ENCODE results near the gene GAS2L3.
"Not testable (repeated sequence)": the region's sequence is repeated elsewhere in the genome, so short reads cannot be mapped to it uniquely, and the experiment has no call there.

The GAS2L3 gene

GRCh38 chr12:100574187-100575074 lies 947 bp downstream of the GAS2L3 start:
- no peak for DNase-seq (ENCODE audit: low spot score)

- DNase-seq (ENCODE audit: low spot score): no peak
Observed at GRCh38 chr12:100576331-100577036, 3.0 kb downstream of the GAS2L3 start.

GRCh38 chr12:100578923-100579322 lies 5.4 kb downstream of the GAS2L3 start:
- no peak for DNase-seq (ENCODE audit: low spot score)

DNA sequence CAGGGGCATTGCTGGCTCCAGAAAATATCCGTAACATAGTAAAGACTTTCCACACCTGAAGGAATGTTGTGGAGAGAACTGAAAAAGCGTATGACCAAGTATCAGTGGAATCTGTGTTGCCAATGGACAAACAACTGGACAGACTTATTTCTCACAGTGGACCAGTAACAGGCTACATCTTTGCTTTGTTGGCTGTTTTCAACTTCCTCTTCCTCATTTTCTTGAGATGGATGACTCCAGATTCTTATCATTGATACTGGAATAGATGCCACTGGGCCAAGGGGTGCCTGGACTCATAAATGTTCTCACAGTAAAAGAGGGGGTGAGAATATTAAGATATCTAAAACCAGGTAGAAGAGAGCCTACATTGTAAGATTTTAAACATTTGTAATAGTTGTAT lies 6.4 kb downstream of the GAS2L3 start:
- no peak for DNase-seq (ENCODE audit: low spot score)

DNA sequence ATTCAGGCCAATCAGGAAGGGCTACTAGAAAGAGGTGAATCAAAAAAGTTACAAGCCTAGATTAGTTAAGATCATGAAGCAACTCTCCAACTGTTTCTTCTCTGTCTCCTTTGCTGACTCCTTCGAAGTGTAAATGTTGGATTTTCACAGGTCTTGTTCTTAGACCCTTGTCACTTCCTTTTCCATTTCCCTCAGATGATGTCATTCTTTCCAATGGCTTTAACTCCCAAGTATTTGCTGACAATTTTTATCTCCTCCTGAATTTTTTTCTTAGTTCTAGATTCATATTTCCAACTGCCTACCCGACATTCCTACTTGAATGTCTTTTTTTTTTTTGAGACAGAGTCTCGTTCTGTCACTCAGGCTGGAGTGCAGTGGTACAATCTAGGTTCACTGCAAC lies 10.8 kb downstream of the GAS2L3 start:
- DNase-seq (ENCODE audit: low spot score): no peak

DNA sequence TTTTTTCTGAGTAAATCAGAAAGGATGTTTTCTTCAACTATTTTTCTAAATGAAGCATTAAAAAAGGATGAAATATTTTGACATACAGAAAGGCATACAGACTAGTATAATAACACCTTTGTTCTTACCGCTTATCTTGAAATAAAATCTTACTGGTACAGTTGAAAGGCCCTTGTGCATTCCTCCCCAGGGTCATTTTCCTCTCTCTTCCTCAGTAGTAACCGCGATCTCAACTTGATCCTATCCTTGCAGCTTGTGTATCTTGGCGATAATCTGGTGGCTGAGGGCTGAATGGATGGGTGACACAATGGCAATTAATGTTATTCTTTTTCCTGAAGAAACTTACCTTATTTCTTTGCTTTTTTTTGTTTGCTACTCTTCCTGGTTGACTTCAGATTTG lies 18.5 kb downstream of the GAS2L3 start:
- DNase-seq (ENCODE audit: low spot score): no peak

GRCh38 chr12:100593490-100593889 lies 20.0 kb downstream of the GAS2L3 start:
- no peak for DNase-seq (ENCODE audit: low spot score)

GRCh38 chr12:100601626-100602025 lies 28.1 kb downstream of the GAS2L3 start:
- no peak for DNase-seq (ENCODE audit: low spot score)

- not testable (repeated sequence) for DNase-seq (ENCODE audit: low spot score)
Observed at GRCh38 chr12:100602997-100603396, 29.5 kb downstream of the GAS2L3 start.

DNA sequence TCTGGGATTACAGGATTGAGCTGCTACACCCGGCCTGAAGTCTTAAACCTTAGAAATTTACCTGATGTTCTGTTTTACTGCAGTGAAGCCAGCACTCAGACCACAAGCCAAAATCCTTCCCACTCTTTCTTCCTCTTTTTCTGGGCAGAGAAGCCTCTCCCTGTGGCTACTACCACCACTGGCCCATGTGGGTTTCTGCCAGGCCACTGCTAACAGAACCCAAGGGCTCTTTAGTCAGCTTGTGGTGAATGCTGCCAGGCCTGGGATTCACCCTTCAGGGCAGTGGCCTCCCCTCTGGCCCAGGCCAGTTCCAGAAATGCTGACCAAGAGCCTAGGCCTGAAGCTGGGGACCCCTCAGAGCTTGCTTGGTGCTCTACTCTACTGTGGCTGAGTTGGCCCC lies 35.3 kb downstream of the GAS2L3 start:
- DNase-seq (ENCODE audit: low spot score): peak; percentile 6

DNA sequence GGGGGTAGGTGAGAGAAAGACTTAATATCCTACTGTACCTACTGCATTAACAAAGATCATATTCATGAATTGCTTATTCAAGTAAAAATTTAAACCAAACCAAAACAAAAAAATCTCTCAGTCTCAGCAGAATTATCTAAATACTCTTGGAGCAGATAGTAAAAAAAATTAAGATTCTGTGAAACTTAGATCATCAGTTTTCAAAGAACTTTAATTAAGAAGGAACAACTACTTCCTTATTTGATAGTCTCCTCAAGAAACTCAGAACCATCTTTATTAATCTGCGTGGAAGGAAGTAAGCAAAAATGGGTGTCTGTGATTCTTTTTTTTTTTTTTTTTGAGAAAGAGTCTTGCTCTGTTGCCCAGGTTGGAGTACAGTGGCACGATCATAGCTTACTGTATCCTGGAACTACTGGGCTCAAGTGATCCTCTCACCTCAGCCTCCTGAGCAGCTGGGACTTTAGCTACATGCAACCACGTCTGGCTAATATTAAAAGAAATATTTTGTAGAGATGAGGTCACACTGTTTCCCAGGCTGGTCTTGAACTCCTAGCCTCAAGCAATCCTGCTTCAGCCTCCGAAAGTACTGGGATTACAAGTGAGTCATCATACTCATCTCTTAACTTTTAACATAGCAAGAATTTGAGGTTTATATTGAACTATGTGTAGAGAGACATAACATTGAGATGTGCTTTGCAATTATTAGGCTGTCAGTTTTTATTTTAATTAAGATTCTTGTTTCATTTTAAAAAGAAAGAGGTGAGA lies 37.4 kb downstream of the GAS2L3 start:
- DNase-seq (ENCODE audit: low spot score): no peak

DNA sequence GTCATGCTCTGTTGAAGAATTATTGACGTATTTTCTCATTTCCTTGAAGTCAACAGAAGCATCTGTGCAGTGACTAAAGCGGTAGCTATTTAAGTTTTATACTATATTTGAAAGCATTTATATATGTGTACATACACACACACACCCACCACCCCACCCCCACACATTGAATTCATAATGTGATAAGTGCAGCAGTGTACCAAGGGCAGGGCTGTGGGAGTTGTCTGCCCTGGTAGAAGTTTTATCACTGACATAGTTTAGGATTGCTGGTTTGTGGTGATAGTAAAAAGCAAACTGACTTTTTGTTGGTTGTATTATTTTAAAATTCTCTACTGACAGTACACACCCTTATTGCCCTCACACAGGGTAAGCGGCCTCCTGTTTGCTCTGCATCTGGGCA lies 39.1 kb downstream of the GAS2L3 start:
- no peak for DNase-seq (ENCODE audit: low spot score)

GRCh38 chr12:100624571-100624970 lies 51.1 kb downstream of the GAS2L3 start:
- DNase-seq (ENCODE audit: low spot score): no peak

- no peak for DNase-seq (ENCODE audit: low spot score)
Observed at GRCh38 chr12:100632445-100632892, 59.0 kb downstream of the GAS2L3 start.

DNA sequence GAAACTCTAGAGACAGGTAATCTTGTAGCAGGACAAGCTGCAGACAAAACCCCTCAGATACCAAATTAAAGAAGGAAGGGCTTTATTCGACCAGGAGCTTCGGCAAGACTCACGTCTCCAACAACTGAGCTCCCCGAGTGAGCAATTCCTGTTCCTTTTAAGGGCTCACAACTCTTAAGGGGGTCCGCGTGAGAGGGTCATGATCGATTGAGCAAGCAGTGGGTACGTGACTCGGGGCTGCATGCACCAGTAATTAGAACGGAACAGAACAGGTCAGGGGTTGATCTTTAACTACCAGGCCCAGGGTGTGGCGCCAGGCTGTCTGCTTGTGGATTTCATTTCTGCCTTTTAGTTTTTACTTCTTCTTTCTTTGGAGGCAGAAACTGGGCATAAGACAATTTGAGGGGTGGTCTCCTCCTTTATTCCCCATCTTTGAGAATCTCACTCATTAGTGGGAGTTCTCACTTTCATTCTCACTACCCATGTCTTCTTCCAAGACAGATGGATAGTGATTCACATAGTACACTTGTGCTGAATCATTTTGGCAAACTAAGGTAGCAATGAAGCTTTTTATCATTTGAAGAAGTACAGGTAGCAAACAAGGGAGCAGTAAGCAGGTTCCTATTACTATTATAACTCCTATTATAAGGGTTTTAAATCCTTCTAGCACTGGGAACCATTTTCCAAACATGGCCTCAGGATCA lies 59.8 kb downstream of the GAS2L3 start:
- DNase-seq (ENCODE audit: low spot score): not testable (repeated sequence)

DNA sequence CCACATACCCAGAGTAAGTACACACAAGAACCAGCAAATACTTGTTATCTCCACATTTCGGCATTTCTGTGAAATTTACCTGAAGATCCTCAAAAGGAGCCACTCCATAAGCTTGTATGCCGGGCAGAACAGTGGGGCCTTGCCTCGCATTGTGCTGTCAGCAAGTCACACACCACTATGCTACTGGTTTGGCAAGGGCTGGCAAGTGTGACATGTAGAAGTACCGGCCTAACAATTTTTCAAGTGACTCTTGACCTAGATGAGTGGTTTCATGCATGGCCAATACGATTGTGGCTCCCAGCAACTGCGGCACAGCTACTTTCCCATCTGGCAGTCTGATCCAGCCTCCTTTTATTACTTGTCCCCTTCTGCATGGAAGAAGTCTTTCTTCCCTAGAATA lies 69.8 kb downstream of the GAS2L3 start:
- no peak for DNase-seq (ENCODE audit: low spot score)

DNA sequence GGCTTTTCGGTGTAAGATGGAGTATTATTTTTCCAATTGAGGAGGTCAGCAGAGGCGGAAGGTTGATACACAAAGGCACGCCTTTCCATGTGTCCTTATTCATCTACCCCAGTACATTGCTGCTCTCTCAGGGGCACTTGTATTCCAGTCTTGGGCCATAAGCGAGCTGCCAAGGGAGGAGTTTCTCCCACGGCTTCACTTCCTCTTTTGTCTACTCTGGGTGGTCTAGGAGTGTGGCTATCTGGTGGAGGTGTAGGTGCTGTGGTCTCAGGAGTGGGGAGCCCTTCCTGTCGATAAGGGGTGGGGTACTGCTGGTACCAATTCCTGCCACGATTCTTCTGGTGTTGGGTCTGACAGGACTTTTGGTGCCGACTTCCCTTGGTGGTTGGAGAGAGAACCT lies 73.4 kb downstream of the GAS2L3 start:
- DNase-seq (ENCODE audit: low spot score): no peak

- no peak for DNase-seq (ENCODE audit: low spot score)
Observed at GRCh38 chr12:100651108-100651507, 77.6 kb downstream of the GAS2L3 start.

DNA sequence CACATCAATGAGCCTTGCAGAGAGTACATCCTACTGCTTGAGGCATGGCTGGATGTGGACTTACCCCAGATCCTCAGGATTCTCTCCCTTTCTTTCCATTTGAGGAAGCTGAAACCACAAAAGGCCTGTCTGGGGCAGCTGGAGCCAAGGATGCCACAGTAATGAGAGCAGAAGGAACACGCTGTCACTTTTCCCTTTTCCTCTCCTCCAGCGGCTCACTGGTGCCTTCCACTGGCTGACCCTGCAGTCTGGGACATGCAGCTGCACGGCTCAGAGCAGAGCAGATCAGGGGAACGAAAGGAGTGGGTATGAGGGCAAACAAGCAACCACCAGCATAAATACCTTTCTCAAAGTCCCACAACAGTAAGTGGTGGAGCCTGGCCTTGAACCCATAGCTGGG lies 78.2 kb downstream of the GAS2L3 start:
- DNase-seq (ENCODE audit: low spot score): no peak

- DNase-seq (ENCODE audit: low spot score): no peak
Observed at GRCh38 chr12:100652488-100652887, 79.0 kb downstream of the GAS2L3 start.

- no peak for DNase-seq (ENCODE audit: low spot score)
Observed at GRCh38 chr12:100656141-100656540, 82.7 kb downstream of the GAS2L3 start.

DNA sequence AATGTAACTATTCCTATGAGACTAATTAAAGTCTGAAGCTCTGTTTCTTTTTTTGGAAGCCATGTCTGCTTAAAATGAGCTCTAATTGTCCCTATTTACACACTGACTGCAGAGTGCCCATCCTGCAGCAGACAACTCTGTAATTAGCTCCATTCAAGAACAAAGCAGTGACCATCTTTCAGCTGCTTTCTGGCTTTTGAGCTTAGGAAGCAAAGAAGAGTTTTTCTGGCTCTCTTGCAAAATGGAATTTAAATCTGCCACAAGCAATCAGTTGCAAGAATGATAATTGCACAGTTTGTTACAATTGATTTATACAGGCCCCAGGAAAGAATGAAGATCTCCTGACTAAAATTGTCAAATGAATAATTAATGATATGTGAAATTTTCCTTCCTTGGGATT lies 83.4 kb downstream of the GAS2L3 start:
- no peak for DNase-seq (ENCODE audit: low spot score)
